SH-SY5Y (cell line): ENCODE data around the gene MCCD1.

Source experiments
- GATA2 ChIP-seq: IDR thresholded peaks from 2 replicates; pipeline ENCODE4 v1.6.1; 2011; ENCODE audit warnings: mild to moderate bottlenecking, low read depth, low read length
- GATA3 ChIP-seq: IDR thresholded peaks from 2 replicates; pipeline ENCODE4 v1.6.1; 2011; ENCODE audit warnings: low read depth, mild to moderate bottlenecking, low read length, moderate library complexity

GRCh38 chr6:31541658-31542521 lies 13.1 kb downstream of the MCCD1 start, which contains the start of gene DDX39B:
- TF ChIP-seq GATA2 = no peak
- no peak for TF ChIP-seq GATA3
